Mucosa of rectum (tissue), 2 donors: ENCODE measurements around the gene PRMT7.

Experiments
- H3K27ac ChIP-seq, 2 donors: one replicate each; pipeline ENCODE4 v1.7.0; 2013; ENCODE audit warnings: inconsistent platforms in 2 of 2, low read depth in 2 of 2, low read length in 2 of 2
- H3K27me3 ChIP-seq, 2 donors: one replicate each; pipeline ENCODE4 v1.7.0; 2013; ENCODE audit warnings: low read length in 2 of 2; ENCODE audit not compliant: control insufficient read depth in 2 of 2, insufficient read depth in 2 of 2
- H3K36me3 ChIP-seq, 2 donors: one replicate each; pipeline ENCODE4 v1.7.0; 2013; ENCODE audit warnings: low read length in 2 of 2; ENCODE audit not compliant: control insufficient read depth in 2 of 2, insufficient read depth in 2 of 2
- H3K4me1 ChIP-seq, 2 donors: one replicate each; pipeline ENCODE4 v1.7.0; 2013; ENCODE audit warnings: low read length in 2 of 2, mild to moderate bottlenecking in 1 of 2; ENCODE audit not compliant: control insufficient read depth in 2 of 2, insufficient read depth in 2 of 2
- H3K4me3 ChIP-seq, 2 donors: one replicate each; pipeline ENCODE4 v1.7.0; 2013; ENCODE audit warnings: low read length in 2 of 2
- H3K9ac ChIP-seq, 2 donors: one replicate each; pipeline ENCODE4 v1.7.0; 2013; ENCODE audit warnings: low read length in 2 of 2, low read depth in 1 of 2, mild to moderate bottlenecking in 1 of 2
- H3K9me3 ChIP-seq, 2 donors: one replicate each; pipeline ENCODE4 v1.7.0; 2013; ENCODE audit warnings: low read length in 2 of 2; ENCODE audit not compliant: control insufficient read depth in 2 of 2
- donor health status: healthy.
- donor health status: Normal muscosa, but diverticular disease.

PRMT7 gene

GRCh38 chr16:68272507-68273209 is 38.2 kb upstream of the PRMT7 start:
- Histone ChIP-seq H3K36me3 (peaks cover 12 to 13% of the 10 kb centered on the region in 2 donors), H3K27ac (peak overlapping the region; percentile 59), H3K9ac (peak overlapping the region; percentile 7 to 9), H3K27me3 (no peaks in the 10 kb centered on the region), H3K4me3 (no peak overlapping the region), H3K9me3 (no peaks in the 10 kb centered on the region), H3K4me1 (peaks cover 19 to 25% of the 10 kb centered on the region in 2 donors)

- peaks cover 14 to 19% of the 10 kb centered on the region in 2 donors for H3K4me1 ChIP-seq
- H3K27ac ChIP-seq, result no peak overlapping the region
Measured at GRCh38 chr16:68273459-68273858, 37.4 kb upstream of the PRMT7 start.

GRCh38 chr16:68273896-68274295 is 36.9 kb upstream of the PRMT7 start:
- Histone ChIP-seq H3K36me3 (peaks cover 12 to 13% of the 10 kb centered on the region in 2 donors), H3K9me3 (no peaks in the 10 kb centered on the region), H3K4me1 (peaks cover 14 to 19% of the 10 kb centered on the region in 2 donors), H3K27ac (peak overlapping the region in 1 of 2 donors; percentile 17), H3K9ac (no peak overlapping the region), H3K4me3 (no peak overlapping the region), H3K27me3 (no peaks in the 10 kb centered on the region)

More at GRCh38 chr16:68273459-68273858, 37.4 kb upstream of the PRMT7 start:
- Histone ChIP-seq H3K36me3 (peaks cover 12 to 13% of the 10 kb centered on the region in 2 donors), H3K27me3 (no peaks in the 10 kb centered on the region), H3K4me3 (no peak overlapping the region), H3K9ac (no peak overlapping the region), H3K9me3 (no peaks in the 10 kb centered on the region)

DNA sequence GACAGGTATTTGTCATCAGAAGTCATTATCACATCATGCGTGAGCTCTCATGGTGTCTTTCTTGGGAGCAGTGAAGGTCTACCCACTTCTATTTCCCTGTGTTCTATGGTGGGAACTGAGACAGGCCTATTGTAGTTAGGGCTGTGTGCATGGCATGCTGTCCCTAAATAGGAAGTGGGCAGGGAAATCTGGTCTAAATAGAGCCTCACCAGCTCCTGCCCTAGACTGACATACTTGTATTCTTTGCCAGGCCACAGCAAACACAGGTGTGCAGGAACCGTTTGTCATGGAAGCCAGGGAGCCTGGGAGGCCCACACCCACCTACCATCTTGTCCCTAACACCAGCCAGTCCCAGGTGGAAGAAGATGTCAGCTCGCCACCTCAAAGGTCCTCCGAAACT is 36.4 kb upstream of the PRMT7 start:
- no peak overlapping the region for H3K4me3 ChIP-seq
- H3K36me3 ChIP-seq, result peaks cover 12 to 13% of the 10 kb centered on the region in 2 donors
- H3K4me1 ChIP-seq, result peaks cover 14 to 19% of the 10 kb centered on the region in 2 donors
- no peaks in the 10 kb centered on the region for H3K9me3 ChIP-seq
- no peaks in the 10 kb centered on the region for H3K27me3 ChIP-seq
- peak overlapping the region in 1 of 2 donors; percentile 17 for H3K27ac ChIP-seq
- no peak overlapping the region for H3K9ac ChIP-seq

DNA sequence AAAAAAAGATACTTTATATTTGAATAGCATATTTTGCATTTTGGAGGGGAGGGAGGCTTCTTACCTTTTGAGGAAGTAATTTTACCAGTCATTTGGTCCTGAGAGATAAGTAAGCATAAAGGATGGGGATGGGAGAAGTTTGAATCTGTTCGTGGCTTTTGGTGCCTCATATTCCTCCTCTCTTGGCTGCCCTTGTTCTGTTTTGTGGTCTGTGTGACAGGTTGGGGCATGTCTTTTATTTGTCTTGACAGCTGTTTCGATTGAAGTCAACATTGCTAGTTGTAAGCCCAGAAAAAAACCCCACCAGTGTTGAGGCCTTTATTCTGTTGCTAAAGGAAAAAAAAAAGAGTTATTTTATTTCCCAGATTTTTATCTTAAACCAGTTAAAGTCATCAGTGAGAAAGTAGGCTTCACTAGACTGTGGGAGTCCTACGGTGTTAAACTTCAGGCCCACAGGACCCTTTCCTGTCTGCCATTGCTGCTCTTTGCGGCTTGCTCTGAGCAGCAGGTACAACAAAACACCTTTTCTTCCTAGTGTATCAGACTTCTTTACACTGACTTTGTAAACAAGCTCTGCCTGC is 35.1 kb upstream of the PRMT7 start:
- peak overlapping the region in 1 of 2 donors; percentile 11 for H3K27ac ChIP-seq

GRCh38 chr16:68276223-68276622 is 34.6 kb upstream of the PRMT7 start:
- peaks cover 12 to 17% of the 10 kb centered on the region in 2 donors for H3K36me3 ChIP-seq
- no peaks in the 10 kb centered on the region for H3K9me3 ChIP-seq
- peak overlapping the region in 1 of 2 donors; percentile 20 for H3K27ac ChIP-seq
- no peak overlapping the region for H3K4me3 ChIP-seq
- no peak overlapping the region for H3K9ac ChIP-seq
- no peaks in the 10 kb centered on the region for H3K27me3 ChIP-seq
- peaks cover 14 to 19% of the 10 kb centered on the region in 2 donors for H3K4me1 ChIP-seq

More for the DNA sequence above, 35.1 kb upstream of the PRMT7 start:
- Histone ChIP-seq H3K9me3 (no peaks in the 10 kb centered on the region), H3K4me1 (peaks cover 14 to 19% of the 10 kb centered on the region in 2 donors), H3K9ac (no peak overlapping the region), H3K27me3 (no peaks in the 10 kb centered on the region), H3K36me3 (peaks cover 12 to 16% of the 10 kb centered on the region in 2 donors), H3K4me3 (no peak overlapping the region)

GRCh38 chr16:68279726-68280558 is 30.9 kb upstream of the PRMT7 start:
- Histone ChIP-seq H3K9me3 (no peaks in the 10 kb centered on the region), H3K27me3 (no peaks in the 10 kb centered on the region), H3K27ac (peak overlapping the region in 1 of 2 donors; percentile 37), H3K4me3 (no peak overlapping the region), H3K4me1 (peaks cover 5 to 13% of the 10 kb centered on the region in 2 donors), H3K9ac (no peak overlapping the region), H3K36me3 (peaks cover 6 to 14% of the 10 kb centered on the region in 2 donors)

- Histone ChIP-seq H3K4me1 (peaks cover 11 to 23% of the 10 kb centered on the region in 2 donors), H3K9ac (no peak overlapping the region), H3K9me3 (no peaks in the 10 kb centered on the region), H3K27ac (no peak overlapping the region), H3K4me3 (no peak overlapping the region), H3K27me3 (no peaks in the 10 kb centered on the region), H3K36me3 (peaks cover 0 to 13% of the 10 kb centered on the region in 2 donors)
Measured at GRCh38 chr16:68281368-68282063, 29.3 kb upstream of the PRMT7 start.

- Histone ChIP-seq H3K4me1 (peaks cover 11 to 23% of the 10 kb centered on the region in 2 donors), H3K27me3 (no peaks in the 10 kb centered on the region), H3K9ac (no peak overlapping the region), H3K4me3 (no peak overlapping the region), H3K36me3 (peaks cover 0 to 13% of the 10 kb centered on the region in 2 donors), H3K9me3 (no peaks in the 10 kb centered on the region), H3K27ac (no peak overlapping the region)
Measured at GRCh38 chr16:68282064-68282452, 28.8 kb upstream of the PRMT7 start.
